T-helper 1 cell treated with Interleukin-12 subunit alpha and Interleukin-12 subunit beta and Interleukin-4 antibody, amounts not matched to agents 30 ng/mL and 1 ng/mL, for 36 hours (primary cell): ENCODE data around the gene UGT1A10. TPM values are rescaled to one million over a fixed set of nuclear protein-coding genes. Genes with fewer than 3 reads are reported as not detected.

ENCODE experiments used
- intact Hi-C: fragments of 100-400 bp; cut with micrococcal nuclease; formaldehyde crosslinking; loops from one replicate; pipeline ENCODE4 v1.15.1; 2024
- total RNA-seq: library from RNA; stranded (reverse); gene quantifications from 2 replicates; pipeline ENCODE4 v1.2.3, GENCODE V29; 2022

Gene UGT1A10
- total RNA-seq, 1 donor from 2014 or later, result not detected

DNA sequence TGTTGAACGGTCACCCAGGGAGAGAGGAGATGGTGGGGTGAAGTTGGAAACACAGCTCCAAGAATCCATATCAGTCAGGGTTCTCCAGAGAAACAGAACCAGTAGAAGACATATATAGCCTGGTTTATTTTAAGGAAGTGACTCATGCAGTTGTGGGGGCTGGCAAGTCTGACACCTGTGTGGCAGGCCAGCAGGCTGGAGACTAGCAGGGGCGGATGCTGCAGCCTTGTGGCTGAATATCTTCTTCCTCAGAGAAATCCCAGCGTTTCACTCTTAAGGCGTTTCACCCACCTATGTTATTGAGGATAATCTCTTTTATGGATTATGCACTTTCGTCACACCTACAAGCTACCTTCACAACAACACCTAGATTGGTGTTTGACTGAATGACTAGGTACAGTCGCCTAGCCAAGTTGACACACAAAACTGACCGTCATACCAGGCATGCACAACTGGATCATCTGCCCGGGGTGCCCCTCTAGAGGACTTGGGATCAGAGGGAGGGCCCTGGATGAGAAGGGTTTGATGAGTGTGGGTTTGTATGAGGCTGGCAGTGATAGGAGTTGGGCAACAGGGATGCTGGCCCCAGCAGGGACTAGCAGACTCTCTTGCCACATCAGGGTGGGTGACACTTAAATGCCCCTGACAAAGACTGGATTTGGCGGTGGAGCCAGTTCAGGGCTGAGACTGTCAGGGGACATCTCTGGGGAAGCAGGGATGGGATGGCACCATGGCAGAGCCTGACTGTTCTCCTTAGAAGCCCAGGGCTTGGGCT, 165.3 kb downstream of the UGT1A10 start:
- intact Hi-C loops, result no loop called here

DNA sequence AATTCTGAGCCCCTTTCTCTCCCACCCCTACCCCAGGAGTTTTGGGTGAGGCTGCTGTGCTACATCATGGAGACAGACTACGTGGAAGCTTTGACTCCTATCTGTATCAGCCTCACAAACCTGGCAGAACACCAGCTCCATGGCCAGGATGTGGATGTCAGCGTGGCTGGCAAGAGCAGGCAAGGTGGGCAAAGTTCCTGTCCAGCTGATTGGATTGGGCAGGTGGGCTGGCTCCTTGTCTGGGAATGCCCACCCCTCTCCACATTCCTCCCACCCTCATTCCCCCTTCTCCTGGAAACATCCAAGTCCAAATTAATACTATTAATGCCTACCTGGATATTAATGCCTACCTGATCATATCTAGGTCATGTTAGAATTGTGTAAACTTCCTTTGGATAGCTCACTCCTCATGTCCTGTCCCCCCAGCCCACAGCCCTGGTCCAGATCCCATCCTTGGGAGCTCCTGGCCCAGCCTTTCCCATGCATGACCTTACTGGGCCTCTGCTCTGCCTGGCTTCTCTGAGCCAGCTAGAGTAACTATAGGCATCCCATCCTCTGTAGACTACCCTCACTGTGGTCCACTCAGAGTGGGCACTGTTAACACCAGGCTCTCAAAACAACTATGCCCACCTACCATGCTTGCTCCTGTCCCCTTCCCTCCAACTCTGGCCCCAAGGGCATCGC, 166.0 kb downstream of the UGT1A10 start:
- intact Hi-C loops, result no loop called here

DNA sequence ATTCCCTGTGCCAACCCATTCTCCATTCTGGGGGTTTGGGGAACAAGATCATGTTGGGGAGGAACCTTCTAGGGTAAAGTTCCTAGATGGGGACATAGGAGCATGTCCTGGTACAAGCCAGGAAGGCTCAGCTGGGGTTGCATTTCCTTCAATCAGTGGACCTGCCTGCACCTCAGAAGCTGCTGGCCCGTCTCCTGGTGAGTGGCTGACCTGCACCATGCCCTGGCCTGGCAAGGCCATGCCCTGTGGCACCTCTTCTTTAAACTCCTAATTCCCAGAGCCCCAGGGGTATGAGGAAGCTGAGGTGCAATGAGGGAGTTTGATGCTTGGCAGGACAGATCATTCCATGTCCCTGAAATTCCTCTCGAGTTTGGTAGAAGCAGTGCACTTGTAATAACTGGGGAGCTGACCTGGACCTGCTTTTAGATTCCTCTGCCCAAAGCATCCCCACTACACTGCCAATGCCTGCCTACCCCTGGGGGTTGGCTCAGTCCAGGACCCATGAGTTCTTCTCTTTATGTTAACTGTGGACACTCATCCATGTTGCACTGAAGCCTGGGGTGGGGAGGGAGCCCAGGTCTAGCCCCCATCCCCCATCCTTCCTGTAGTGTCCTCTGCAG, 167.2 kb downstream of the UGT1A10 start:
- intact Hi-C loops, result no loop called here

DNA sequence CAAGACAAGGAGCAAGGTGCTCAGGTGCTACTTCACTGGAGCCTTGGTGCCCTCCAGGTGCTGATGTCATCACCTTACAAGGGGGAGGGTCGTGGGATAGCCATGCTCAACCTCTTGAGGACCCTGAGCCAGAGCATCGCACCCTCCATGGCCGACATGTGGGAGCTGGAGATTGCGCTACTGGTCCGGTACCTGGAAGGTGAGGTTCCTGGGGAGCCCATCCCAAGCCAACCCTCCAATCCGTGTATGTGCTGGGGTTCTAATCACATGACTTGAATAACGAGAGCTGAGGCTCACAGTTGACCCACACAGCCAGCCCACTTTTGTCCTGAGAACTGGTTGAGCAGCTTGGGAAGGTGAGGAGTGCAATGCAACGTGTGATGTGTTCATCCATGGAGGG, 167.7 kb downstream of the UGT1A10 start:
- intact Hi-C loops, result no loop called here

DNA sequence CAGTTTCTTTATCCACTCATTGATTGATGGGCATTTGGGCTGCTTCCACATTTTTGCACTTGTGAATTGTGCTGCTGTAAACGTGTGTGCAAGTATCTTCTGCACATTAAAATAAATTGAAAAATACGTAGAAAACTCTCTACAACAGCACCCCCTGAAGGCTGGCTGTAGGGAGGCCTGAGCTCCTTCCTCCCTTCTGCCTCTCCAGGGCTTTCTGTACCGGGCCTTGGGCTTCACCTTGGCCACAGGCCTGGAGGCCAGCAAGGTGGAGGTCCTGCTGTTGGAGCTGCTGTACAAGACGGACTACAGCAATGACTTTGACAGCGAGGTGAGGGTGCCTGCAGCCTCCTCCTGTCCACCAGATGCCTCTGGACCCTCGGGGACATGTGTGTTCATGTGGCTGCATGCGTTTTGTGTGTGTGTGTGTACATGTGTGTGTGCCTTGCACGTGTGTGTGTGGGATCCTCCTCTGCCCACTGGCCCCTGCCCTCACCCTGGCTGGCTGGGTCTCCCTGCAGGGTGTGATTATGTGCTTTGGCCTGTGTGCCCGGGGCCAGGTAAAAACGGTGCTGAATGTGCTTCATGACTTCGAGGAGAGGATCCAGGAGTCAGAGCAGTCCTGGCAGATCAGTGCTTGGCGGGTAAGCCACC, 171.1 kb downstream of the UGT1A10 start:
- intact Hi-C loops, result no loop called here

DNA sequence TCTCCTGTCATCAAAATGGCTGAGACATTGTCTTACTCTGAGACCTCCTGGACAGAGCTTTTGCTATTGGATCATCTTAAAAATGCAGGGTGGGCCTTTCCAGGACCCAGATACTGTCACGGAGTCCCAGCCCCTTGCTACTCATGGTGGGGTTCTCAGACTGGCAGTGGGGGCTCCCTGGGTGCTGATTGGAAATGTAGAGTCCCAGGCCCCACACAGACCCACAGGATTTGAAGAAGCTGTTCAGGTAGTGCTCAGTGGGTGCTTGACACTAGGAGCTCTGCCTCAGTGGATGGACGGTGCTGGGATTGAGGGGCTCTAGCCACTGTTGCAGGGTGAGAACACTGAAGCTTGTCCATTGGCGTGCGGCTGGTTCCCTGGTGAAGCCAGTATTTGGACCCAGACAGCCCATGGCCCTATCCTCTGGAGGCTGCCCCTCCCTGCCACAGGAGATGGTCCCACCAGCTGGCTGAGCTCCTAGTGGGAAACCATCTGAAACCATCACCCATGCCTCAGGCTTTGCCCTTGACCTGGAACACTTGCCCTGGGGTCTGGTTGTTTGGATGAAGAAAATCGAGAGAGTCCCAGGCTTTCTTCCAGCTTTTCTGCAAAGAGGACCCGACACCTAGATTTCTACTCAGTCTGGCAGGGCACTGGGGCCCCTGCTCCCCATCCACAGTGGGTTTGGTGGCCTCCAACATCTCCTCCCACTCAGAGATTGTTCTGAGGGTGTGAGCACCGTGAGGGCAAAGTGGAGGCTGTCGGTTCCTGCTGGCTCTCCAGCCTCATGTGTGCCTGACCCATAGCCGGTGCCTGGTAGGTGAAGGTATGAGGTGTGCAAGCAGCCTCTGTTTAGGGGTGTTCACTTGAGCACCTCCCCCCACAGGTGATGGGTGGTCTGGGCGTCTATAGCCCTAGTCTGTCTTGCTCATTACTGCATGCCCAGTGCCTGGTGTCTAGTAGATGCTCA, 172.0 kb downstream of the UGT1A10 start:
- intact Hi-C loops, result no loop called here

DNA sequence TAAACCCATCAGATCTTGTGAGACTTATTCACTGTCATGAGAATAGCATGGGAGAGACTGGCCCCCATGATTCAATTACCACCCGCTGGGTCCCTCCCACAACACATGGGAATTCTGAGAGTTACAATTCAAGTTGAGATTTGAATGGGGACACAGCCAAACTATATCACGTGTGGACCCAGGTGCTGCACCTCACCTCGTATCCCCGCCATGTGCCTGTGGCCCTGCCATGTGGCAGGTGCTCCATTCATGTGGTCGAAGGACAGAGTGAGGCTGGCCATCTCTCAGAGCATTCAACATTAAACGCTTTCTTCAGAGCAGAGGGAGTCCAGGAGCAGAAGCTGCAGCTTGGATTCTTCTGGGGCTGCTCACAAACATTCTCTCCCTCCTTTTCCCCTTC, 174.1 kb downstream of the UGT1A10 start:
- intact Hi-C loops, result no loop called here

DNA sequence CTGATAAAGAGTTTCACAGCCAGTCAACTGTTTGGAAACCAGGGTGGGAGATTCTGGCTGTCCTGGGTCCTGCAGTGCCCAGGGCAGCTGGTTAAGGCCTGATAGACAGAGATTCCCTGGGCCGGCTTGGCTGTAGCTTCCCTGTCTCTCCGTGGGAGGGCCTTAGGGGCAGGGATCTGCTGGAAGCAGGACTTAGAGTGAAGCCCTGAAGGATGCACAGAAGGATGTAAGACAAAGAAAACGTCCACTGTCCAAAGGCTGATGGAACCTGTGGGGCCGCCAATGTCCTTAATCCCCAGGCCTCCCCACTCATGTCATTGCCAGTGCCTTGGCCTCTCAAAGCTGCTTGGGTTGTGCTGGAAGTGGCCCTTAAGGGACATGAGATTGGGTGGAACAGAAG, 174.8 kb downstream of the UGT1A10 start:
- intact Hi-C loops, result no loop called here

DNA sequence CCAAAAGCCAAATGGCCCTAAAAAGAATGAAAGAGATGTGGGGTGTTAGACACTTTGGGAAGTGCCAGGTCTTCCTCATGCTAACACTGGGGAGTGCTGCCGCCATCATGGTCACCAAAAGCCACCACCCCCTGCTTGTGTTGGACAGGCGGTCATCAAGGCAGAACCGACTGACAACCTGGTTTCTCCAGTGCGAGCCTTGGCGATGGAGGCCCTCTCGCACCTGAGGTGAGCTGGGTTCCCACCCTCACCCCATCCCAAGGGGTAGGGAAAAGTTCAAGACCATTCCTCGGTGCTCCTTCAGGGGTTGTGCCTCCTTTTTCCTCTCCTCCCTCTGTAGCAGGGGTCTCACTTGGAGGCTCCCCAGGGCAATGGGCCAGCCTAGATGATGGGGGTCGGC, 175.5 kb downstream of the UGT1A10 start:
- intact Hi-C loops, result no loop called here

DNA sequence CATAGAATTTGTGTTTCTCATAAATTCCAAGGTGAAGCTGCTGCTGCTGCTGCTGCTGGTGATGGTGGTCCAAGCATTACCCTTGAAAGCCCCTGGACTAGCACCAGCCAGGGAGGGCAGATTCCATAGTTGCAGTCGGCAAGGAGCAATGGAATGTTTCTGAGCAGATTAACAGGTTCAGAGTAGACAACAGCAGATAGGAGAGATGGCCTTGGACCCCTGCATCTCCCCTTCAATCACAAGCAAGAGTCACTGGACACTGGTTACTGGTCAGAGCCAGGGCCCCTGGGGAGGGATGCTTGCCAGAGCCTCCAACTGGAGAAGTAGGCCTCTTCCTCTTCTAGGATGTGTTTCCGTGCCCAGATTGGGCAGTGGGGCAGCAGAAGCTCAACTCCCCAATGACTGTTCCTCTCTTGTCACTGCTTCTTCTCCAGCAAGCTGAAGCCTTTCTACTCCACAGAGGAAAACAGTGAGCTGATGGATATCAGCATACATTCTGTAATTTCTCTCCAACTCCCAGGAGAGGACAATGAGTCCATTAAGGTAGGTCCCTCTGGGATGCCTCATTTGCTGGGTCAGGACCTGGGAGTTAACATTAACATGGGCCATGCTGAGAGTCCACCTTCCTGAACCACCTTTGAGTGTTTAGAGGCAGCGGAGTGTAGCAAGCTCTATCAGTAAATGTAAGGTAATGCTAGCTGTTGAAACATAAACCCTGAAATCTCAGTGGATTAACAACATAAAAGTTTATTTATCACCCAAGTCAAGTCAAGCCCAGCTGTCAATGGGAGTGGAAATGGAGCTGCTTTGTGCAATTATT, 177.2 kb downstream of the UGT1A10 start:
- intact Hi-C loops, result no loop called here

DNA sequence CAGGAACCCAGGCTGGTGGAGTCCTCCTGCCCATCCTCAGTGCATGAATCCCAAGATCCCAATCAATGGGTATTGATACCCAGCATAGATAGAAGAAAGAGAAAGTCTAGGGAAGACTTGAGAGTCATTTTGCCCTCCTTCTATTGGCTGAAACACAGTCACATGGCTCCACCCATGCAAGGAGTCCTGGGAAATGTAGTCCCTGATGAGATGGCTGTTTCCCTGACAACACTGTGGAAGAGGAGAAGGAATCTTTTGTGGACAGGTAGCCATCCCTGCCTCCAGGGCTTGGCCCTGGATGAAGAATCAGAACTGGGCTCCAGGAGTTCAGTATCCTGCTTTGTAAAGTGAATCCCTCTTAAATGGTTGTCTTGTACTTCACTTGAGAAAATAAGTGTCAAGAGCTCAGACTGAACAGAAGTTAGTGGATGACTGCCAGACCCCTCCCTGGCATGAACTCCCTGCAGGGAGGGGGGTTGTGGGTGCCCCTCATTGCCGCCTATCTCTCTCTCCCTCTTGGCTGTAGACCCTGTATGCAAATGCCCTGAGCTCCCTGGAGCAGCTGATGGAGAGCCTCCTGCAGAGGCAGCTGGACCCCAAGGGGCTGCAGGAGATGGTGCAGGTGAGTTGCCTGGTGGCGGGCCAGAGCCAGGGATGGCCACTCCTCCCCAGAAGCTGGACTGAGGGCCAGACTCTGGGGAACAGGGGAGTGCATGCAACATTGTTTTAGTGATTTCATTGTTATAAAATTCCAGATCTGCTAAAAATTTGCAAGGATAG, 178.0 kb downstream of the UGT1A10 start:
- intact Hi-C loops, result no loop called here

DNA sequence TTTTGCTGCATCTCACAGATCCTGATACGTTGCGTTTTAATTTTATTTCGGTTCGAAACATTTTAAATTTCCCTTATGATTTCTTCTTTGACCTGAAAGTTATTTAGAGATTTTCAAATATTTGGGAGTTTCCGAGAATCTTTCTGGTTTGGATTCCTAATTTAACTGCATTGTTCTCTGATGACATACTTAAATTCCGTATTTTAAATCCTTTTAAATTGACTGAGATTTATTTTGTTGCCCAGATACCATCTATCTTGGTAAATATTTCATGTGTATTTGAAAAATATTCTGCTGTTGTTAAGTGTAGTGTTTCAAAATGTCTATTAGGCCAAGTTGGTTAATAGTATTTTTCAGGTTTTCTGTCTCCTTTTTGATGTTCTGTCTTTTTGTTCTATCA, 179.6 kb downstream of the UGT1A10 start:
- intact Hi-C loops, result no loop called here

DNA sequence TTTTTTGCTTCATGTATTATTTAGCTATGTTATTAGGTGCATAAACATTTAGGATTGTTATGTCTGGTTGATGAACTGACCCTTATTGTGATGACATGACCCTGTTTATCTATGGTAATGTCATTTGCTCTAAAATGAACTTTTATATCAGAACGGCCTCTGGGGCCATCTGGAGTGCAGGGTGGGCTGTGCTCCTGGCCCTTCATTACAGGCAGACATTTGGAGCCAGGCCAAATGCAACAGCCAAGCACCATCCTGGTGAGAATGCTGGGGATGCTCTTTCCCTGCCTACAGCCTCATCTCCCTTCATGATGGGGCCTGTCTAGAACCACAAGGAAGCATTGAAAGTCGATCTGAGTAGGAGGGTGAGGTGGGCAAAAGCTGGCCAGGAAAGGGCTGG, 180.1 kb downstream of the UGT1A10 start:
- intact Hi-C loops, result no loop called here

DNA sequence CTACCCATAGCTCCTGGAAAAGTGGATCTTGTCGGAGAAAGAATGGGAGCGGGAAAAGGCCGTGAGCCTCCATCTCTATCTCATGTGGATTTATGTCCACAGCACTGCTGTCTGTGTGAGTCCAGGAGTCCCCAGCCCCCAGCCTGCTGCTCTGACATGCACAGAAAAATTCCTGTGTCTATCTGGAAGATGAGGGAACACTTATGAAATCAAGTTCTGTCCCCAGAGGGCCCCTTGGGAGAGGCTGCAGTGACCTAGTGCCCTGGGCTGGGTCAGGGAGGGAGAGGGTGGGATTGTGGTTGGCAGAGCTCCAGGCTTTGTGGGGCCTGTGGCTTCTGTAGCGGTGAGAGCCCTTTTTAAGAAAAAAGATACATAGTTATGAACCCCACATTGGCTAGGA, 180.5 kb downstream of the UGT1A10 start:
- intact Hi-C loops, result no loop called here

DNA sequence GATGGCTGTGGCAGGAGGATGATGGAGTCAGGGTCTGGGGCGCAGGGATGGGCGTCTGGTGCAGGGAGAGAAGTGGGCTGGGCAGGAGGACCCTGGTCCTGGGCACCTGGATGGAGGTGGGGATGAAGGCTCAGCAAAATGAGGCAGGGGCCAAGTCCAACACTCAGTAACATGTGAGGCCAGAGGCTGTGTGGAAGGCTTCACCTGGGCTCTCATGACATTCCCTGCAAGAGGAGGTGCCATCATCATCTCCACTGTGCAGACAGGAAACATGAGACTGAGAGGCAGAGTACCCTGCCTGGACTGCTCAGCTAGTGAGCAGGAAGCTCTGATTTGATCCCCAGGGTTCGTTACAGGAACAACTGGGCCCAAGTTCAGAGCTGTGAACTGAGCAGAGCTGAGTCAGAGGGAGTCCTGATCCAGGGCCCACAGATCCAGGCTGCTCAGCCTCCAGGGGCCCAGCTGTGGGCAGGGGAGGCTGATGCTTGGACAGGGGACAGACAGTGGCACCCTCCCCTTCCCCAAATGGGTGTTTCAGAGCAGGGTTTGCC, 181.2 kb downstream of the UGT1A10 start:
- intact Hi-C loops, result no loop called here

DNA sequence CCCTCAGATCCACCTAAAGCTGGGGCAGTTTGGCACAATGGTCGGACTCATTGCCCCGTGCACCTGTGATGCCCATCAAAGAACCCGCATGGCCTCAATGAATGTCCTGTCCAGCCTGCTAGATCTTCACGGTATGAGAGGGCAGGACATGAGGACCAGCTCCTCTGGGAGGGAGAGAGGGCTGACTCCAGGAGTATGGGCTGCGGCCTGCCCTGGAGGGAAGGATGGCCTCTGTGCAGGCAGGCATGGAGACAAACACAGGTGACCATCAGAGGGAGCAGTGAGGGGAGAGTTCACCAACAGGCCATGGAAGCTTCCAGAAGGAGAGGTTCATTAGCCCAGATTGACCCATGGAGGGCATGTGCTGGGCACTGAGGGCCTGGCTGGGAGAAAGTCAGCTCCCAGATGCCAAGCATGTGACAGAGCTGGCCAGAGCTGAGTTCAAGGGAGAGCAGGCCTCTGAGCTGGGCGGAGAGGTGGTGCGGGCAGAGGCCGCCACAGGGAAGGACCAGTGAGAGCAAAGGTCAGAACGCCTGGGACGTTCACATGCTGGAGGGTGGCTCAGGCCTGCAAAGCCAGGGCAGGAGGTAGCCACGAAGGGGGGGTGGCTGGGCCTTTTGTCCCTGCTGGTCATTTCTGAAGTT, 181.9 kb downstream of the UGT1A10 start:
- intact Hi-C loops, result no loop called here

DNA sequence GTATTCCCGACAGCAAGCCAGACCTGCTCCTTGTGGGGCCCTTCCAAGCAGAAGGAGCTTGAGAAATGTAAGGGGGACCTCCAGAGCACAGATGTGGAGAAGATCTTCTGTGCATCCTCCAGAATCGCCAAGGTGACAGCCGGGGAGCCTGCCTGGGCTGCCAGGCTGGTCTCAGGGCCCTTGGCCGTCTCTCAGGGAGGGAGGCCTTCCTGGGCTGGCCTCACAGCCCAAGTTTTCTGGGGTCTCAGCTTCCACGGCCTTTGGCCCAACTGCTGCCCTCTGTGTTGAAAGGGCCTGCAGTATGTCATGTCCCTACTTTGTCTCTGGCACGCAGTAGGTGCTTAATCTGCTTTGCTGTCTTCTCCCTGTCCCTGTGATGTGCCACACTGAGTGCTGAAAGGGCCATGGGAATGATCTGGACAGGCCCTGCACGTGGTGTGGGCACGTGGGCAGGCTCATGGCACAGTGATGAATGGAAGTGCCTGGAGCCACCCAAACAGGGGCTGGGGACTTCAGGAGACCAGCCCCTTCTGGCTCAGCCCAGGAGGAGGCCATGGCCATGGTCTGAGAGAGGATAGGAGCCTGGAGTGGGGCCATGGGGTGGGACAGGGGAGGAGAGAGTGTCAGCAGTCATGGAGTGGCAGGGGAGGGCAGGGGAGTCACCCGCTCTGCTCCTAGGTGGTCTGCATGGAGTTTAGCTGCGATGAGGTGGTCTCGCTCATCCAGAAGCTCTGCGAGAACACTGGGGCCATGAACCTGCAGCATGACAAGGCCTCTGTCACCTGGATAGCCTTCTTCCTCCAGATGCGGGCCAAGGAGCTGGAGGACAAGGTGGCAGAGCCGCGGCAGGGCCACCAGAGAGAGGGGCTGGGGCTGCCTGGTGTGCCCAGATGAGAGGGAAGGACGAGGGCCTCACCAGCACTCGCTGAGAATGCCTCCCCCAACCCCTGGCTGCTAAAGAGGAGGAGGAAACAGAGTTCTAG, 182.7 kb downstream of the UGT1A10 start:
- intact Hi-C loops, result no loop called here
